Type B pancreatic cell (in vitro differentiated cells): ENCODE measurements around the gene SGK2. TPM values are rescaled to one million over a fixed set of nuclear protein-coding genes. Genes with fewer than 3 reads are reported as not detected.

Source experiments
- DNase-seq: peaks from one replicate; pipeline ENCODE4 v3.0.0; 2021; ENCODE audit warnings: mixed read lengths; ENCODE audit not compliant: unreplicated experiment; ENCODE audit errors: extremely low spot score
- H3K27ac Mint-ChIP-seq: 2 replicates; pipeline ENCODE4 v1.8.0; 2021; ENCODE audit warnings: mild to moderate bottlenecking, mixed read lengths
- H3K27me3 Mint-ChIP-seq: 2 replicates; pipeline ENCODE4 v1.8.0; 2021; ENCODE audit warnings: mixed read lengths
- H3K36me3 Mint-ChIP-seq: 2 replicates; pipeline ENCODE4 v1.8.0; 2021; ENCODE audit warnings: mixed read lengths
- H3K4me1 Mint-ChIP-seq: one replicate; pipeline ENCODE4 v1.8.0; 2021; ENCODE audit warnings: mixed read lengths; ENCODE audit not compliant: unreplicated experiment
- H3K4me3 Mint-ChIP-seq: 2 replicates; pipeline ENCODE4 v1.8.0; 2021; ENCODE audit warnings: mild to moderate bottlenecking, mixed read lengths
- H3K9me3 Mint-ChIP-seq: 2 replicates; pipeline ENCODE4 v1.8.0; 2021; ENCODE audit warnings: mixed read lengths
- CTCF ChIP-seq: fragments of 200-600 bp; sonication (generic); conservative IDR thresholded peaks from 2 replicates; pipeline ENCODE4 v1.5.0; 2021; ENCODE audit warnings: antibody characterized with exemption, mild to moderate bottlenecking
- total RNA-seq: library from RNA; stranded (reverse); gene quantifications from 2 replicates; pipeline ENCODE4 v1.2.1, GENCODE V29; 2021; ENCODE audit warnings: low replicate concordance

The SGK2 gene
- total RNA-seq, 1 donor from 2014 or later: 9.9 TPM

- no peak overlapping the region for H3K27ac Mint-ChIP-seq
- no peak for DNase-seq
- no peaks in the 10 kb centered on the region for H3K36me3 Mint-ChIP-seq
- no peak overlapping the region for H3K4me3 Mint-ChIP-seq
- no peak for TF ChIP-seq CTCF
- no peaks in the 10 kb centered on the region for H3K27me3 Mint-ChIP-seq
- no peaks in the 10 kb centered on the region for H3K9me3 Mint-ChIP-seq
- no peaks in the 10 kb centered on the region for H3K4me1 Mint-ChIP-seq
Measured at GRCh38 chr20:43564993-43565757, 6.3 kb downstream of the SGK2 start.

GRCh38 chr20:43565758-43566104 lies 6.9 kb downstream of the SGK2 start:
- DNase-seq: no peak
- H3K36me3 Mint-ChIP-seq: no peaks in the 10 kb centered on the region
- no peak overlapping the region for H3K27ac Mint-ChIP-seq
- no peaks in the 10 kb centered on the region for H3K9me3 Mint-ChIP-seq
- no peak overlapping the region for H3K4me3 Mint-ChIP-seq
- no peak for TF ChIP-seq CTCF
- H3K4me1 Mint-ChIP-seq: no peaks in the 10 kb centered on the region
- H3K27me3 Mint-ChIP-seq: no peaks in the 10 kb centered on the region

- no peaks in the 10 kb centered on the region for H3K27me3 Mint-ChIP-seq
- DNase-seq: no peak
- H3K4me3 Mint-ChIP-seq: no peak overlapping the region
- no peaks in the 10 kb centered on the region for H3K9me3 Mint-ChIP-seq
- no peak for TF ChIP-seq CTCF
- H3K27ac Mint-ChIP-seq: no peak overlapping the region
- H3K4me1 Mint-ChIP-seq: no peaks in the 10 kb centered on the region
- H3K36me3 Mint-ChIP-seq: no peaks in the 10 kb centered on the region
Measured at GRCh38 chr20:43567477-43567876, 8.7 kb downstream of the SGK2 start.

GRCh38 chr20:43568706-43569105 lies 9.9 kb downstream of the SGK2 start:
- no peaks in the 10 kb centered on the region for H3K36me3 Mint-ChIP-seq
- DNase-seq: no peak
- no peak overlapping the region for H3K27ac Mint-ChIP-seq
- no peaks in the 10 kb centered on the region for H3K9me3 Mint-ChIP-seq
- no peaks in the 10 kb centered on the region for H3K4me1 Mint-ChIP-seq
- no peaks in the 10 kb centered on the region for H3K27me3 Mint-ChIP-seq
- H3K4me3 Mint-ChIP-seq: no peak overlapping the region
- no peak for TF ChIP-seq CTCF

- H3K9me3 Mint-ChIP-seq: no peaks in the 10 kb centered on the region
- no peak overlapping the region for H3K27ac Mint-ChIP-seq
- no peak for DNase-seq
- no peak overlapping the region for H3K4me3 Mint-ChIP-seq
- H3K36me3 Mint-ChIP-seq: no peaks in the 10 kb centered on the region
- H3K27me3 Mint-ChIP-seq: no peaks in the 10 kb centered on the region
- TF ChIP-seq CTCF: no peak
- H3K4me1 Mint-ChIP-seq: no peaks in the 10 kb centered on the region
Measured at GRCh38 chr20:43569282-43569681, 10.5 kb downstream of the SGK2 start.
